Panc1 (cell line): ENCODE data around the gene NUDT16.

Experiments used
- CTCF ChIP-seq: fragments of 450-650 bp; IDR thresholded peaks from 2 replicates; pipeline ENCODE4 v1.5.1; 2017; ENCODE audit warnings: mild to moderate bottlenecking
- POLR2AphosphoS5 ChIP-seq: IDR thresholded peaks from 2 replicates; pipeline ENCODE4 v1.6.1; 2012; ENCODE audit warnings: mild to moderate bottlenecking, low read depth, low read length, moderate library complexity
- TCF7L2 ChIP-seq: IDR thresholded peaks from 2 replicates; pipeline ENCODE4 v1.6.1; 2011; ENCODE audit warnings: mild to moderate bottlenecking, low read depth, low read length, inconsistent platforms

GRCh38 chr3:131386429-131387165 is 5.0 kb downstream of the NUDT16 start:
- no peak for TF ChIP-seq TCF7L2
- no peak for TF ChIP-seq CTCF
- no peak for TF ChIP-seq POLR2AphosphoS5
